CD14-positive monocyte (primary cell): ENCODE data around the gene HERC4. TPM values are rescaled to one million over a fixed set of nuclear protein-coding genes. Genes with fewer than 3 reads are reported as not detected.

ENCODE experiments used
- DNase-seq, 3 donors: peaks; one replicate each; pipeline ENCODE4 v3.0.0-alpha.2; 2011 to 2022
- H2AFZ ChIP-seq: 2 replicates; pipeline ENCODE4 v1.6.0; 2012; ENCODE audit warnings: mild to moderate bottlenecking, low read depth, low read length, inconsistent platforms; ENCODE audit not compliant: insufficient read depth, poor library complexity, severe bottlenecking
- H3K27ac ChIP-seq, 2 donors: 1 replicate in 1 of 2; 2 replicates in 1 of 2; pipeline ENCODE4 v1.5.1; 2012 to 2013; ENCODE audit warnings: low read length in 2 of 2, control low read depth in 1 of 2, inconsistent platforms in 1 of 2, low read depth in 1 of 2, mild to moderate bottlenecking in 1 of 2
- H3K27me3 ChIP-seq, 2 donors: one replicate each; pipeline versions ENCODE4 v1.6.0 to v1.6.1; 2011 to 2013; ENCODE audit warnings: low read length in 2 of 2; ENCODE audit not compliant: control insufficient read depth in 2 of 2, insufficient read depth in 2 of 2
- H3K36me3 ChIP-seq, 2 donors: replicated peaks in 1 of 2; 1 replicate in 1 of 2; 2 replicates in 1 of 2; pipeline versions ENCODE4 v1.5.1 to v1.6.1; 2012 to 2013; ENCODE audit warnings: low read length in 2 of 2, control low read depth in 1 of 2, inconsistent platforms in 1 of 2, mild to moderate bottlenecking in 1 of 2; ENCODE audit not compliant: insufficient read depth in 2 of 2, control insufficient read depth in 1 of 2
- H3K4me1 ChIP-seq, 2 donors: 1 replicate in 1 of 2; 2 replicates in 1 of 2; pipeline versions ENCODE4 v1.5.1 to v1.6.1; 2012 to 2013; ENCODE audit warnings: low read length in 2 of 2, control low read depth in 1 of 2, inconsistent platforms in 1 of 2, mild to moderate bottlenecking in 1 of 2, moderate library complexity in 1 of 2; ENCODE audit not compliant: insufficient read depth in 2 of 2, control insufficient read depth in 1 of 2
- H3K4me2 ChIP-seq: replicated peaks from 2 replicates; pipeline ENCODE3; 2012; ENCODE audit warnings: low read length, moderate library complexity, mild to moderate bottlenecking; ENCODE audit not compliant: poor library complexity, severe bottlenecking; ENCODE audit errors: extremely low read depth
- H3K4me3 ChIP-seq, 3 experiments: fragments of 200-600 bp in 1 of 3; sonication (generic) in 1 of 3; replicated peaks in 1 of 3; 1 replicate in 2 of 3; 2 replicates in 1 of 3; pipeline ENCODE4 v1.5.1; 2011 to 2013; ENCODE audit warnings: low read length in 3 of 3, mild to moderate bottlenecking in 3 of 3, control low read depth in 2 of 3, low read depth in 2 of 3, inconsistent platforms in 1 of 3, moderate library complexity in 1 of 3
- H3K79me2 ChIP-seq: 2 replicates; pipeline ENCODE4 v1.6.0; 2012; ENCODE audit warnings: mild to moderate bottlenecking, control low read depth, inconsistent platforms, low read length, moderate library complexity; ENCODE audit not compliant: insufficient read depth
- H3K9ac ChIP-seq: 2 replicates; pipeline ENCODE4 v1.6.0; 2017; ENCODE audit warnings: low read length, mild to moderate bottlenecking; ENCODE audit not compliant: insufficient read depth, poor library complexity, severe bottlenecking
- H3K9me3 ChIP-seq, 2 donors: replicated peaks in 1 of 2; 1 replicate in 1 of 2; 2 replicates in 1 of 2; pipeline versions ENCODE4 v1.5.1 to v1.6.1; 2012 to 2013; ENCODE audit warnings: low read length in 2 of 2, control low read depth in 1 of 2; ENCODE audit not compliant: control insufficient read depth in 1 of 2, insufficient read depth in 1 of 2
- H4K20me1 ChIP-seq: 2 replicates; pipeline ENCODE4 v1.6.0; 2012; ENCODE audit warnings: mild to moderate bottlenecking, low read length, control low read depth, moderate library complexity; ENCODE audit not compliant: insufficient read depth
- H3K27ac Mint-ChIP-seq, 7 donors: one replicate each; pipeline ENCODE4 v1.8.0; 2020; ENCODE audit warnings: mild to moderate bottlenecking in 7 of 7, mixed read lengths in 7 of 7, moderate library complexity in 6 of 7, inconsistent platforms in 2 of 7
- H3K27me3 Mint-ChIP-seq, 3 donors: one replicate each; pipeline ENCODE4 v1.8.0; 2021 to 2022; ENCODE audit warnings: low read depth in 3 of 3, mild to moderate bottlenecking in 3 of 3, mixed read lengths in 3 of 3, moderate library complexity in 3 of 3, inconsistent platforms in 1 of 3
- H3K36me3 Mint-ChIP-seq, 2 donors: one replicate each; pipeline ENCODE4 v1.8.0; 2020; ENCODE audit warnings: mixed read lengths in 2 of 2, inconsistent platforms in 1 of 2, mild to moderate bottlenecking in 1 of 2
- H3K4me1 Mint-ChIP-seq: one replicate; pipeline ENCODE4 v1.8.0; 2020; ENCODE audit warnings: mild to moderate bottlenecking, mixed read lengths
- H3K4me3 Mint-ChIP-seq, 2 donors: one replicate each; pipeline ENCODE4 v1.8.0; 2020; ENCODE audit warnings: mild to moderate bottlenecking in 2 of 2, mixed read lengths in 2 of 2, moderate library complexity in 1 of 2
- H3K9me3 Mint-ChIP-seq, 7 donors: one replicate each; pipeline ENCODE4 v1.8.0; 2020 to 2022; ENCODE audit warnings: mixed read lengths in 7 of 7, mild to moderate bottlenecking in 6 of 7, moderate library complexity in 6 of 7, inconsistent platforms in 2 of 7
- WGBS: methylation state at CpG from one replicate; pipeline ENCODE4 v1.1.5; 2013; ENCODE audit warnings: missing lambda C conversion rate; ENCODE audit not compliant: insufficient coverage; 5-methylcytosine and 5-hydroxymethylcytosine counted together
- intact Hi-C, 2 donors: fragments of 100-400 bp; cut with micrococcal nuclease; formaldehyde crosslinking; loops; one replicate each; pipeline versions ENCODE4 v1.15.0 to v1.15.1; 2023
- polyA plus RNA-seq, 3 donors: library from polyadenylated mRNA; depleted of rRNA in 1 of 3; unstranded in 2 of 3; stranded (reverse) in 1 of 3; fragments of 300-500 nt in 2 of 3; fragments of >200 nt in 1 of 3; fragmentation: Illumina TruSeq in 2 of 3; gene quantifications; 1 replicate in 2 of 3; 2 replicates in 1 of 3; pipeline ENCODE4 v1.2.3, GENCODE V29; 2012 to 2021
- TF ChIP-seq, protein P1 (sequence below): fragments of 200-600 bp; IDR thresholded peaks from one replicate; pipeline ENCODE4 v1.8.0; 2022; ENCODE audit warnings: antibody characterized with exemption, mild to moderate bottlenecking

Gene HERC4
- polyA plus RNA-seq, 3 donors, result 10.7 to 17.5 (median 14.3) TPM

DNA sequence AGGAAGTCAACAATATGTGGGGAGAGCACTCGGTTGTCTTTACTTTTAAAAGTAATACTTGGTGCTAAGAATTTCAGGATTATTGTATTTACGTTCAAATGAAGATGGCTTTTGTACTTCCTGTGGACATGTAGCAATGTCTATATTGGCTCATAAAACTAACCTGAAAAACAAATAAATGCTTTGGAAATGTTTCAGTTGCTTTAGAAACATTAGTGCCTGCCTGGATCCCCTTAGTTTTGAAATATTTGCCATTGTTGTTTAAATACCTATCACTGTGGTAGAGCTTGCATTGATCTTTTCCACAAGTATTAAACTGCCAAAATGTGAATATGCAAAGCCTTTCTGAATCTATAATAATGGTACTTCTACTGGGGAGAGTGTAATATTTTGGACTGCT lies 157.9 kb downstream of the HERC4 start:
- Mint-ChIP-seq H3K27ac (no peak overlapping the region), H3K36me3 (peaks cover 46 to 68% of the 10 kb centered on the region in 2 donors), H3K4me1 (no peaks in the 10 kb centered on the region), H3K27me3 (no peaks in the 10 kb centered on the region), H3K4me3 (no peak overlapping the region), H3K9me3 (no peaks in the 10 kb centered on the region)
- Histone ChIP-seq H3K27ac (no peak overlapping the region), H3K4me2 (no peak overlapping the region), H3K9me3 (no peaks in the 10 kb centered on the region), H3K79me2 (no peaks in the 10 kb centered on the region), H3K9ac (no peak overlapping the region), H3K4me1 (no peaks in the 10 kb centered on the region), H4K20me1 (peaks cover 42% of the 10 kb centered on the region), H2AFZ (no peak overlapping the region), H3K27me3 (no peaks in the 10 kb centered on the region), H3K36me3 (peaks cover 44 to 91% of the 10 kb centered on the region in 2 donors), H3K4me3 (no peak overlapping the region)
- no peak for DNase-seq
- TF ChIP-seq, protein P1, sequence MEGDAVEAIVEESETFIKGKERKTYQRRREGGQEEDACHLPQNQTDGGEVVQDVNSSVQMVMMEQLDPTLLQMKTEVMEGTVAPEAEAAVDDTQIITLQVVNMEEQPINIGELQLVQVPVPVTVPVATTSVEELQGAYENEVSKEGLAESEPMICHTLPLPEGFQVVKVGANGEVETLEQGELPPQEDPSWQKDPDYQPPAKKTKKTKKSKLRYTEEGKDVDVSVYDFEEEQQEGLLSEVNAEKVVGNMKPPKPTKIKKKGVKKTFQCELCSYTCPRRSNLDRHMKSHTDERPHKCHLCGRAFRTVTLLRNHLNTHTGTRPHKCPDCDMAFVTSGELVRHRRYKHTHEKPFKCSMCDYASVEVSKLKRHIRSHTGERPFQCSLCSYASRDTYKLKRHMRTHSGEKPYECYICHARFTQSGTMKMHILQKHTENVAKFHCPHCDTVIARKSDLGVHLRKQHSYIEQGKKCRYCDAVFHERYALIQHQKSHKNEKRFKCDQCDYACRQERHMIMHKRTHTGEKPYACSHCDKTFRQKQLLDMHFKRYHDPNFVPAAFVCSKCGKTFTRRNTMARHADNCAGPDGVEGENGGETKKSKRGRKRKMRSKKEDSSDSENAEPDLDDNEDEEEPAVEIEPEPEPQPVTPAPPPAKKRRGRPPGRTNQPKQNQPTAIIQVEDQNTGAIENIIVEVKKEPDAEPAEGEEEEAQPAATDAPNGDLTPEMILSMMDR, result no peak
- intact Hi-C loops, result no loop called here
- 100% methylated on average over 1 of the region's 2 CpGs for WGBS

DNA sequence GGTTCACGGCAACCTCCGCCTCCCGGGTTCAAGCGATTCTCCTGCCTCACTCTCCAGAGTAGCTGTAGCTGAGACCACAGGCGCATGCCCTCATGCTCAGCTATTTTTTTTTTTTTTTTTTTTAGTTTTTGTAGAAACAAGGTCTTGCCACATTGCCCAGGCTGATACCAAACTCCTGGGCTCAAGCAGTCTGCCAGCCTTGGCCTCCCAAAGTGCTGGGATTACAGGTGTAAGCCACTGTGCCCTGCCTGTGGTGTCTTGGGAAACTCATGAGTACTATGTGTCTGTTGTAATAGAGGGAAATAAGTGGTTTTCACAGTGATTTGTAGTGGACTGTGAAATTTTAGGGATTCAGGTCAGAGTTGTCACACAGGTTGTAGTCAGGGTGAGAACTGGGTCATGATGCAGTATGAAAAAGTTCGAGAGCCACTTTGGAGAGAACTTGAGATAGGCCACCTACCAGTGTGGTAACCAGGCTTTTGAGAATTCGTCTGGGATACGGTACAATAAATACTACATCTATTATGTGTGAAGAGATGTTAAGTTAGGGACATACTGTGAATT lies 160.2 kb downstream of the HERC4 start:
- Histone ChIP-seq H3K9me3 (no peaks in the 10 kb centered on the region), H3K27me3 (no peaks in the 10 kb centered on the region), H2AFZ (no peak overlapping the region), H3K4me2 (no peak overlapping the region), H3K4me1 (no peaks in the 10 kb centered on the region), H3K9ac (no peak overlapping the region), H3K79me2 (no peaks in the 10 kb centered on the region), H3K36me3 (peaks cover 63 to 97% of the 10 kb centered on the region in 2 donors), H3K4me3 (no peak overlapping the region), H3K27ac (no peak overlapping the region), H4K20me1 (peaks cover 50% of the 10 kb centered on the region)
- intact Hi-C loops, result no loop called here
- H3K9me3 Mint-ChIP-seq, result no peaks in the 10 kb centered on the region
- no peak for DNase-seq
- H3K27me3 Mint-ChIP-seq, result peaks cover 0 to under 1% (median 0%) of the 10 kb centered on the region in 3 donors
- H3K36me3 Mint-ChIP-seq, result peaks cover 64 to 85% of the 10 kb centered on the region in 2 donors
- peak overlapping the region in 2 of 7 donors; percentile 10 to 53 for H3K27ac Mint-ChIP-seq
- TF ChIP-seq, protein P1, result no peak
- no peaks in the 10 kb centered on the region for H3K4me1 Mint-ChIP-seq
- no CpG with 5 or more reads among the region's 8 CpGs for WGBS
- no peak overlapping the region for H3K4me3 Mint-ChIP-seq
